NCI-H748 treated with DMSO at 0.1 percent for 48 hours (cell line): Measurements from ENCODE around the gene SMC1B.
"Not testable (repeated sequence)": the region's sequence is repeated elsewhere in the genome, so short reads cannot be mapped to it uniquely, and the experiment has no call there.

Experiments used
- DNase-seq: peaks from one replicate; lab custom pipeline; 2025; lab: John Stamatoyannopoulos, UW

The SMC1B gene

DNA sequence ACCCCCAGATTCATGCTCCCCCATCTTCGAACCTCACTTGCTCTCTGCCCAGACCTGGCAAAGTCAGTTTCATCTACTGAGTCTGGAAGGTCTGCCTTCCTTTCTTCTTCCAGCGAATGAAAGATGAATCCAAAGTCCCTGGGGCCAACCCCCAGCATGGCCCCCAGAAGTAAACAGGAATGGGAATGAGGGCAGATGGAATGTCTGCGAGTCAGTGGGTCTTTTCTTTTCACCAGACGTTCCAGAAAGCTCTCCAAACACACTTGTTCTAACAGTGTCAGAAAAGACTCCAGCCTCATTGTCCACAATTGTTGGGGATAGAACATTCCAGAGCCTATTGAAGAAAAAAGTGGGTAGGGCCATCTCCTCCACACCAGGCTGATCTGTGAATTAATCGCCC lies 28.7 kb upstream of the SMC1B start:
- no peak for DNase-seq

DNA sequence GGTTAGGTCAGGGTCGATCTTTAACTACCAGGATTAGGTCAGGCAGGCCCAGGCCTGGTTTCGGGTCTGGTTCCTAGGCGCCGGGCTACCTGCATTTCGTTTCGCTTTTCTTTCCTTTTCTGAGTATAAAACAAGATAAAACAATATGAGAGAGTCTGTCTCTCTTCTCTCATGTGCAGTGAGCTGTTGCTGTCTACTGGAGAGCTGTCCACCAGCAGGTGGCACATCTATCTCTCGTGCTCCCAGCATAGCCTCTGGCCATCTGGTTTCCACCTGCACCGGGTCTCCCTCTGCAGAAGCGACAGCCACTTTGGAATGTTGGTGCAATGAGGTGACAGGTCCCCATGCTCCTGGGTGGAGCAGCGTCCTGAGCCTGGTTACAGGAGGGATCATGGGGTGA lies 27.7 kb upstream of the SMC1B start:
- peak; percentile 24 for DNase-seq

DNA sequence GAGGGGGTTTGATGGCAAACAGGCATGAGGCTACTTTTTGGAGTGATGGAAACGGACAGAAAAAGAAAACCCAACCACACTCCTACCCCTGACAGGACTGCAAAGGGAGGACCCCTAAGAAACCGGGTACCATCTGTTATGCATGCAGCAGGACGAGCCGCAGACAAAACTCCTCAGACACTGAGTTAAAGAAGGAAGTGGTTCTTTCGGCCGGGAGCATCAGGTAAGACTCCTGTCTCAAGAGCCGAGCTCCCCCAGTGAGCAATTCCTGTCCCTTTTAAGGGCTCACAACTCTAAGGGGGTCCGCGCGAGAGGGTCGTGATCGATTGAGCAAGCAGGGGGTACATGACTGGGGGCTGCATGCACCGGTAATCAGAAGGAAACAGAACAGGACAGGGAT lies 27.3 kb upstream of the SMC1B start:
- not testable (repeated sequence) for DNase-seq

DNA sequence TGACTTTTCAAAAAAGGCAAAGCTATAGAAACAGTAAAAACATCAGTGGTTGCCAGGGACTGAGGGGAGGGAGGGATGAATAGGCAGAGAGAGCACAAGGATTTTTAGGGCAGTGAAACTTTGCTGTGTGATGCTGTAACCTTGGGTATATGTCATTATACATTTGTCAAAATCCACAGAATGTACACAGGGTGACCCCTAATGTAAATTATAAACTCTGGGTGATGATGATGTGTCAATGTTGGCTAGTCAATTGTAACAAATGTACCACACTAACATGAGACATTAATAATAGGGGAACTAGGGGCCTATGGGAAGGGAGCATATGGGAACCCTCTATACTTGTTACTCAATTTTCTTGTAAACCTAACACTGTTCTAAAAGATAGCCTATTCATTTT lies 24.9 kb upstream of the SMC1B start:
- no peak for DNase-seq

DNA sequence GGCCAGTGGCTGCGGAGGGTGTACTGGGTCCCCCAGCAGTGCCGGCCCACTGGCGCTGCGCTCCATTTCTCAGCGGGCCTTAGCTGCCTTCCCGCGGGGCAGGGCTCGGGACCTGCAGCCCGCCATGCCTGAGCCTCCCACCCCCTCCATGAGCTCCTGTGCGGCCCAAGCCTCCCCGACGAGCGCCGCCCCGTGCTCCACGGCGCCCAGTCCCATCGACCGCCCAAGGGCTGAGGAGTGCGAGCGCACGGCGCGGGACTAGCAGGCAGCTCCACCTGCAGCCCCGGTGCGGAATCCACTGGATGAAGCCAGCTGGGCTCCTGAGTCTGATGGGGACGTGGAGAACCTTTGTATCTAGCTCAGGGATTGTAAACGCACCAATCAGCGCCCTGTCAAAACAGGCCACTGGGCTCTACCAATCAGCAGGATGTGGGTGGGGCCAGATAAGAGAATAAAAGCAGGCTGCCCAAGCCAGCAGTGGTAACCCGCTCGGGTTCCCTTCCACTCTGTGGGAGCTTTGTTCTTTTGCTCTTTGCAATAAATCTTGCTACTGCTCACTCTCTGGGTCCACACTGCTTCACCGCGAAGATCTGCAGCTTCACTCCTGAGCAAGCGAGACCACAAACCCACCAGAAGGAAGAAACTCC lies 23.6 kb upstream of the SMC1B start:
- DNase-seq: not testable (repeated sequence)

DNA sequence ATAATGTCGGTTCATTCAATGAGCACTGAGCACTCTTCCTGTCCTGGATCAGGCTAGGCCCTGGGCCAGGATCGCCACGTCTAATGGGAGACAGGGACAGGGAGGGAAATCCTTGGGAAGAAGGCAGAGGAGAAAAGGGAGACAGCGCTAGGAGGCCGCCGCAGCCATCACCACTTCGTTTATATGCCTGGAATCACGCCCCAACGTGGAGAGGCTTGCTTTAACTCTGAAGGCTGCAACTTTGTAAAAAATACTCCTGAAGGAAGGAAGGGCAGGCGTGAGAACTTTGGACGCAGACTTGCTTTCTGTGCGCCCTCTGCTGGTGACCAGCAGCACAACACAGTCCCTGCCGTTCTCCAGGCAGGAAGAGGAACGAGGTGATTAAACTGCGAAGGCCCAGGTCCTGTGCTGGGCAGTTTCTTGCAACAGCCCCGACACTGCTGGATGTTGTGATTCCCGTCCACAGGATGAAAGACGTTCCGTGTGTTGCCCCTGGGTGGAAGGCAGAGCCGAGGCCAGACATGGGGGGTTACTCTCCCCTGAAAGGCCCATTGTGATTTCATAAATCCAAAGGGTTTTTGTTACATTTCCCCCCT lies 22.2 kb upstream of the SMC1B start:
- DNase-seq: peak; percentile 75

DNA sequence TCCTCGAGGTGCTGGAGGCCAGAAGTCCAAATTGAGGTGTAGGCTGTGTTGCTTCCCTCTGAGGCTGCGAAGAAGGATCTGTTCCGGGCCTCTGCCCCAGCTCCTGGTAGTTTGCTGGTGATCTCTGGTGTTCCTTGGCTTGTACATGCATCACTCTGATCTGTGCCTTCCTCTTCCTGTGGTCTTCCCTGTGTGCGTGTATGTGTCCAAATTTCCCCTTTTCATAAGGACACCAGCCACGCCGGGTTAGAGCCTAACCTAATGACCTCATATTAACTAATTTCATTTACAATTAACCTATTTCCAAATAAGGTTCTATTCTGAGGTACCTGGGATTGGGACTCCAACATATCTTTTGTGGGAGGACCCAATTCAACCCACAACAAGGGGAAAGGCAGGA lies 21.6 kb upstream of the SMC1B start:
- no peak for DNase-seq

DNA sequence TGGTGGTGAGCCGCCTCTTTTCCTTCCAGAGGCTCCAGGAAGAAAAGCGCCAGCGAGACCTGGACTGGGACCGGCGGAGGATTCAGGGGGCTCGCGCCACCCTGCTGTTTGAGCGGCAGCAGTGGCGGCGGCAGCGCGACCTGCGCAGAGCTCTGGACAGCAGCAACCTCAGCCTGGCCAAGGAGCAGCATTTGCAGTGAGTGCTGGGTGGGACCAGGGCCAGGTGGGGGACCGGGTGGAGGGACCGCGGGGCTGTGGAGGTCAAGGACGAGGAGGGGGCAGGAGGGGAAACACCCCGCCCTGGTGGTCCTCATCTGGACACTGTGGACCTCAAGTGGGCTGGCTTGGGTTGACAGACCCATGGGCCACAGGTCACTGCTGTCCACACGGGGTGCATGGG lies 17.5 kb upstream of the SMC1B start:
- DNase-seq: no peak

DNA sequence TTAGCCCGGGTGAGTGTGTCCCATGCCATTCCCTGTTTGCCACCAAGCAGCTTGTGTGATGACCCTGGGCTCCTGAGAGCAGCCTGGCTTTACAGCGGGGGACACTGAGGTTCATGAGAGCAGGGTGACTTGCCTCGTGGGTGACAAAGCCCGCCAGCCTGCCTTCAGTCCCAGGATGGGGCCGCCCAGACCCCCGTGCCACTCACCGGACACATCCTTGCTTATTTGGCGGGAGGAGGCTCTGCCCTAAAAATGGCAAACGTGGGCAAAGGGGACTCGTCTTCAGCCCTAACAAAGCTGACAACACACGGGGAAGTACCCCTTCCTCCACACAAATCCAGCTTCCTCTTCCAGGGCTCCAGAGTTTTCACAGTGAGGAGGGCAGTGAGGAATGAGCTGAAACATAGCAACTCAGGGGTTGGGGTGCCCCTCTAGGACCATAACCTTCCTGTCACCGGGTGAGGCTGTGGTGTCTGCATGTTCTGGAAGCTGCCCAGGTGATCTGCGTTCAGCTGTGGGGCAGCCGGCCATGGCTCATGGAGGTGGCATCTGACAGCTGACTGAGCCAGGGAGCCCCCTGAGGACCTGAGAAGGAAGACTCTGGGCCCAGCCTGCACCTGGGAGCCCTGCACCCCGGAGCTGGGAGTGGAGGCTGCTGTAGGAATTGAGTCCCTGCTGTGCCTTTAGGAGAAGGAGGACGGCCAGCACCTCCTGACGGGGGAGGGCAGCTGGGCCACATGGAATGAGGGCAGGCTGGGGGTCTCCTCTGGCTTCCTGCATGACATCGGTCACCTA lies 16.8 kb upstream of the SMC1B start:
- no peak for DNase-seq

DNA sequence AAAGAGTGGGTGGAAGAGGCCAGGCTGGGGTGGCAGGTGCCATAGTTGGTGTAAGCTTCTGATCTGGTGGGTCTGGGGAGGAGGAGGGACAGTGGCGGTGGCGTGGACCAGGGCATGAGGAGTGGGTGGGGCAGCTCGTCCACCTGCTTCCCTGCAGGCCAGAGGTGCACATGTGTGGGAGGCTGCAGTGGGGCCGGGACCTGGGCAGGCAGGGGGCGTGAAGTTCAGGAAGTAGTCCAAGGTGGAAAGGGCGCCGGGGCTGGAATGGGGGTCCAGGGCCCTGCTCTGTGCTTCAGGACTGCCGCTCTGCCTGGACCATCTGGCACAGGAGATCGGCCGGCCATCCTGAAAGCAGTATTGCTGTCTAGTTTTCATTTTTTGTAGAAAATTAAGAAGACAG lies 16.0 kb upstream of the SMC1B start:
- no peak for DNase-seq

DNA sequence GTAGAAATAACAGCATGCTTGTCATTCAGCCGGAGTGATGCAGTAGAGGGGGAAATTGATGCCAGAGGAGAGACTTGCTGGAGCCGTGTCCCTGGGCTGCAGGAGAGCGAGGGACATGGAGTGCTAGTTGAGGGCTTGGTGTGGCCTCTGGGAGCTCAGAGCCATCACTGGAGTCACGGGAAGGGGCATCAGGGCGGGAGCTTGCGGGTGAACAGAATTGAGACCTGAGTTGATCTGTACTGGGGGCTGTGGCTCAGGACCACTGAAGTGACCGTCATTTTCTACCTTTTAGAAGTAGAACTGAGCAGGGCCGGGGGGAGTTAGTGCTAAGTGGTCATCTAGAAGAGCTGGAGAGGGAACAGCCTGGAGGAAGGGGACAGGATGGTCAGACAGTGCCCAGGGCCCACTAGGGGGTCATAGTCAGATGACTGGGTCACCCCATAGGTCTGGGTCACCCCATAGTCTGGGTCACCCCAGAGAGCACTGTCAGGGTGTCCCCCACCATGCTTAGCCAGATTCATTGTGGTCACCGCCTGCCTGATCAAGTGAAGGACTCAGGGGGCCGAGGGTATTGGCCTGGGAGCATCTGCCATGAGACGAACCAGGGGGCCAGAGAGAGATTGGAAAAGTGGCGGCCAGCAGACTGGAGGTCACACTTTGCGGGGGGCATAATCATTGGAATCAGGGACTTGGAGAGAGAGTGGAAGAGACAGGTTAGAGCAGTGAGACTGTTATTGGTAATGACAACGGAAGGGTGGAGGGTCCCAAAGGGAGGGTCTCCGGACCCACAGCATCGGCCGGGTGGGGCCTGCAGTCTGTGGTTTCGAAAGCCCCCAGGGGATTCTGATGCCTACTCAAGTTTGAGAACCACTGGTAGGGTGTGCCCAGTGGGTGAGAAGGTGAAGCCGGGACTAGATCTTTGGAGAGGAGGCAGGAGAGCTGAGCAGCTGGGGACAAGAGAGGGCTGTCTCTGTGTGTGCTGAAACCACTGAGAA lies 15.3 kb upstream of the SMC1B start:
- DNase-seq: no peak

DNA sequence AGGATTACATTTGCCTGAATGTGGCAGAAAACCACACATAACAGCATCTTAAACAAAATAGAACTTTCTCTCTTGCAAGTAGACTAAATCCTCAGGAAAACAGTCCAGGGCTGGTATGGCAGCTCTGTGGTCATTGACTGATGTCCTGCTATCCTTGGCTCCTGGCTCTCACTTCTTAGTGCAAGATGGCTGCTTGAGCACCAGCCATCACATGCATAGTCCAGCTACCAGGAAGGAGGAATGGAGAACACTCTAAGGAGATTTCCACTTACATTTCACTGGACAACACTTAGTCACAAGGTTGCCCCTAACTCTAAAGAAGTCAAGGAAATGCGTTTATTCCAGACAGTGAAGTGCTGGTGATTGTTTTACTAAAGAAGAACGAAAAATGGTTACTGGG lies 13.7 kb upstream of the SMC1B start:
- no peak for DNase-seq

DNA sequence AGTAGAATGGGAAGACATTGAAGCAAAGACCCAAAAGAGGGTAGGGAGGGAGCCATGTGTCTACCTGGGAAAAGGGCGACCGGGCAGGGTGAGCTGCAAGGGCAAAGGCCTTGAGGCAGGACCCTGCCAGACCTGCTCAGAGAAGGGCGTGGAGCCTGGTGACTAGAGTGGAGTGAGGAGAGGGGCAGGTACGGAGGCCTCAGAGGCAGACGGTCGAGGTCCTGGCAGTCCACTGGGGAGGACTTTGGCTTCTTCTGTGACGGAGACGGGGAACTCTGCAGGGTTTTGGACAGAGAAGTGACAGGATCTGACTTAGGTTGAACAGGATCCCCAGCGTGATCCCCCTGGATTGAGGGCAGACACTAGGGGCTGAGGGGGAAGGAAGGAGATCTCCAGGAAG lies 13.0 kb upstream of the SMC1B start:
- no peak for DNase-seq

DNA sequence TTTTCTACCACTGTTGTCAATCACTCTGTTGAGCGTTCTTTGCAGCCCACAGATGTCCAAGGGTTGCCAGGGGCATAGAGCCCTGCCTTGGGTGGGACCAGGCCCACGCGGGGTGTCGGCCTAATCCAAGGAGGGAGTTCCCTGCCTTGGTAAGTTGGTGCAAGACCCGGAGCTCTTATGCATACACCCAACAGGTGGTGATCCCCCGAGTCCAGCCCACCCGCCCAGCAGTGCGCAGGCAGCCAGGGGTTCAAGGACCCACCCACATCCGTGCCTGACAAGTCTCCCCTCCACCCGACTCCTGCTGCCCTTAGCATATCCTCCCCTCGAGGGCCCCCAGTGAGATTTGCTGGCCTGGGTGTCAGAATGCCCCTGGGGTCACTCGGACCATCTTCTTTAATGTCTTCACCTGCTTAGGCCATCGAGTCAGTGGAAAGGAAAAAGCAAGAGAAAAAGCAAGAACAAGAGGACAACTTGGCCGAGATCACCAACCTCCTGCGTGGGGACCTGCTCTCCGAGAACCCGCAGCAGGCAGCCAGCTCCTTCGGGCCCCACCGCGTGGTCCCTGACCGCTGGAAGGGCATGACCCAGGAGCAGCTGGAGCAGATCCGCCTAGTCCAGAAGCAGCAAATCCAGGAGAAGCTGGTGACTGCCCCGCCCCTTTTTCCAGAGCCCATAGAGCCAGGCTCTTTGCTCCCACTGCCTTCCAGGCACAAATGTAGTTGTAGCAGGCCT lies 12.3 kb upstream of the SMC1B start:
- no peak for DNase-seq

DNA sequence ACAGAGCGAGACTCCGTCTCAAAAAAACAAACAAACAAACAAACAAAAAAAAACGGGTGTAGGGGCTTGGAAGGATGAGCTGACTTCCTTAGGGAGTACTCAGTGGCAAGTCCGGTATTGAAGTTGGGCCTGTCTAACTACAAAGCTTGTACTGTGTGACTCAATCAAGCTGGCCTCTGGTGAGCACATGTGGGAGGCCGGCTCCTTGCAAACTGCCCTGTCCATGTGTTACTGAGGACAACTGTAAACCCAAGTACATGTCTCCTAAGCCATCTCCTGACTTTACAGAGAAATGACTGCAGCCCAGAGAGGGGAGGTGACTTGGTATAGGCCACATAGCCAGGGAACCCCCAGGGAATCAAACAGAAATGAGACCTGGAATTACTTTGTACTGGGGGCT lies 11.7 kb upstream of the SMC1B start:
- no peak for DNase-seq

DNA sequence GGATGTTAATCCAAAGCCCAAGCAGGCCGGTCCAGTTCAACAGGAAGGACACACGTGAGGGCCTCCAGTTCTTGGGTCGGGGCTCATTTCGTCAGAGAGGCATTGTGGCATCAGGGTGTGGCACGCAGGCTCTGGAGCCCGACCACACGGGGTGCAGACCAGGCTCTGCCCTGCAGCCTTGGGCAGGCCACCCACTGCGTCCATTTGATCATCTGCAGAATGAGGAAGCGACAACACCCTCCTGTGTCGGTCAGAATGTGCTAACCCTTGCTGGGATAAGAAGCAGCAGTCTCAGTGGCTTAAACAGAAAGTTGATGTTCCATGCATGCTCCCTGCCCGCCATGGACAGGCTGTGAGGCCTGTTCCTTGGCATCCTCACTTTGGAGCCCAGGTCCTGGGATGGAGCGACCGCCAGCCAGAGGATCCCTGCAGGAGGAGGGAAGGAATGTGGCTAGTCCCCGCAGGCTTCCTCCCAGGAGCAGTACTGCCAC lies 10.9 kb upstream of the SMC1B start:
- DNase-seq: no peak

DNA sequence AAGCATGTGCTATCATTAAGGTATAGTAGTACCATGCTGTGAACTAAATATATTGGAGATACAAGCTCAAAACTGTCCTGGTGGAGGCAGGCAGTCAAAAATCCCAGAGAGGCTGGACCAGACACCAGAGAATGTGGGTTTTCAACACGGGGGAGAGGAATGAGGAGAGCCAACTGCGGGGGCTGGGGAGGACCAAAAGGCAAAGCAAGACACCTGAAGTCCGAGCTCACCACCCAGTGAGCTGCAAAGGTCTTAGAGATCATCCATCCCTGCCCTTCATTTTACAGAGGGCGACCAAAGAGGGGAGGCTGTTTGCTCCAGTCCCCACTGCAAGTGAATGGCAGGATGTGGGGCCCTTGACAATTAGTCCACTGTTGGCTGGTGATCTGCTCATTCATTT lies 10.1 kb upstream of the SMC1B start:
- DNase-seq: no peak

DNA sequence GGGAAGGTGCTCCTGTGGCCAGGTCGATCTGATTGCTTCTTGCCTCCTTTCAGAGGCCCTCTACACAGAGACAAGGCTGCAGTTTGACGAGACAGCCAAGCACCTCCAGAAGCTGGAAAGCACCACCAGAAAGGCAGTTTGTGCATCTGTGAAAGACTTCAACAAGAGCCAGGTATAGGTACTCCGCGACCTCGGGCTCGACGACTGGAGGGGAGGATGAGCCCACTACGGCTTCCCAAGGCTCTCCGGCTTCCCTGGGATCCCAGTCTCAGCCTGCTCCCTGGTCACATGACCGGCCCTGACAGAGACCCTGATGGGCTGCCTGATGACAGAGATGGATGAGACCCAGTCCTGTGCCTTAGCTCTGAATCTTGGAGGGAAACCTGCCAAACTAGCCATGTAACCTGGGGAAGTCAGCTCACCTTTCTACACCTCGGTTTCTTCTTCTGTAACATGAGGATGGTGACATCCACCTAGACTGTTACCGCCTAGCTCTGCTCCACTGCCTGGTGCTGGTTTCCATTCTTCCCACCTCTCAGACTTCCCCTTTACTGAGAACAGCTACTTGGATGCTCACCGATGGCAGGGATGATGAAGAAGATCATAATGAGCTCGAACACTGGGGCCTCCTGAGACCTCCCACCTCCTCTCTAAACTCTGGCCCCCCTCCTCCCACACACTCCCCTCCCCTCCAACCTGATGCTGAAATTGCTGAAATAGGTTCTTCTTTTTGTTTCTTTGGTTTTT lies 9.0 kb upstream of the SMC1B start:
- no peak for DNase-seq

DNA sequence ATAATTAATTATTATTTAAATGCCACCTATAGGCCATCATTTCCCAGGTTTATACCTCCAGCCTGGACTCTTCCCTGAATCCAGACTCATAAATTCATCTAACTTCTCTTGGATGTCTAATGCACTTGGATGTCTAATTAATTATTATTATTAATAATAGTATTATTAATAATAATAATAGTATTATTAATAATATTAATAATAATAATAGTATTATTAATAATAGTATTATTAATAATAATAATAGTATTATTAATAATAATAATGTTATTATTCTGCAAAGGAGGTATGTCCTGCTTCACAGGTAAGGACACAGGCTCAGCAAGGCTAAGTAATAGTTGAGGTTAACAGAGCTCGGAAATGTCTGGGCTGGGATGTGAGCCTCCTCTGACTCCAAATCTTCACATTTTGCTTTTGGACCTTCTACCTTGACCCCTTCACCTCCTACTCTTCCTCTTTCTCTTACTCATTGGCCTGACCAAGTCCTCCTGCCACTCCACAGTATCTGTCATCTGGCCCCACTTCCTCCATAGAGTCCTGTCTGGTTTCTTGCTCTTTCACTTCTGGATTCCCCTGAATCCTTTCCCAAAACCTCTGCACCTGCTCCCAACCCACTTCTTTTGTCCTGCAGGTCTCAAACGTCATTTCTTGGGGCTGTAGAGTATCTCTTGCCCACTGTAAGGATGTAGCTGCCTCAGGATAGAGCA lies 8.1 kb upstream of the SMC1B start:
- no peak for DNase-seq

DNA sequence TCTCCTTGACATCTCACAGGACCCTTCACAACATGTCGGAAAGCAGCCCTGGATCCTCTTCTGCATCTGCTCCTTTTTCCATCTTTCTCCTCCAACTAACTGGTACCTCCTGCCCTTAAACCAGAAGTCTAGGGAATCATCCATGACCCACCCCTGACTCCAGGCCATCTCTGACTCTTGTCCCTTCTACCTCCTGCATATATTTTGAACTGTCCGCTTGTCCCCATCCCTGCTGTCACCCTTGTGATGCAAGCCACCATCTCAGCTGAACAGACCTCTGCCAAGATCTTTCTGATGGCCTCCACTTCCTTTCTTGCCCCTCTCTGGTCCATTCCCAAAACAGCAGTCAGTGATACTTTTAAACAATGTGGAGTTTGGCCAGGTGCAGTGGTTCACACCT lies 7.1 kb upstream of the SMC1B start:
- no peak for DNase-seq
